Transverse colon (tissue), 4 donors: ENCODE data around the gene RARRES1.
A peak's percentile ranks its signal among the peaks of the same experiment; 100 is the strongest.

Experiments used
- CTCF ChIP-seq, 5 experiments: fragments of 200-600 bp in 3 of 5; fragments of 450-650 bp in 2 of 5; sonication (generic) in 3 of 5; IDR thresholded peaks; 1 replicate in 2 of 5; 2 replicates in 3 of 5; pipeline ENCODE4 v1.5.1; 2016 to 2017; ENCODE audit warnings: antibody characterized with exemption in 5 of 5, inconsistent platforms in 3 of 5, mild to moderate bottlenecking in 2 of 5, moderate library complexity in 1 of 5
- POLR2A ChIP-seq: fragments of 450-650 bp; IDR thresholded peaks from one replicate; pipeline ENCODE4 v1.6.1; 2016; ENCODE audit warnings: antibody characterized with exemption, mild to moderate bottlenecking, moderate library complexity
- POLR2AphosphoS5 ChIP-seq, 3 donors: sonication (generic); formaldehyde crosslinking; IDR thresholded peaks; one replicate each; pipeline ENCODE4 v1.6.1; 2016; ENCODE audit warnings: antibody characterized with exemption in 3 of 3

- TF ChIP-seq POLR2A (no peak), CTCF (IDR thresholded peaks at IDR 0.05) (peak in 1 of 5 experiments; percentile 4), POLR2AphosphoS5 (IDR thresholded peaks at IDR 0.05) (no peak)
Observed at GRCh38 chr3:158728061-158728377, 4.2 kb downstream of the RARRES1 start.
